Hepatocyte (in vitro differentiated cells): ENCODE measurements around the gene PTPRN2.

Source experiments
- CTCF ChIP-seq: fragments of 200-600 bp; sonication (generic); IDR thresholded peaks from 2 replicates; pipeline ENCODE4 v1.5.1; 2016; ENCODE audit warnings: antibody characterized with exemption, mild to moderate bottlenecking; ENCODE audit not compliant: poor library complexity
- EZH2 ChIP-seq: fragments of 200-600 bp; sonication (generic); IDR thresholded peaks from 2 replicates; pipeline ENCODE4 v1.6.1; 2016; ENCODE audit warnings: antibody characterized with exemption, mild to moderate bottlenecking, borderline replicate concordance

DNA sequence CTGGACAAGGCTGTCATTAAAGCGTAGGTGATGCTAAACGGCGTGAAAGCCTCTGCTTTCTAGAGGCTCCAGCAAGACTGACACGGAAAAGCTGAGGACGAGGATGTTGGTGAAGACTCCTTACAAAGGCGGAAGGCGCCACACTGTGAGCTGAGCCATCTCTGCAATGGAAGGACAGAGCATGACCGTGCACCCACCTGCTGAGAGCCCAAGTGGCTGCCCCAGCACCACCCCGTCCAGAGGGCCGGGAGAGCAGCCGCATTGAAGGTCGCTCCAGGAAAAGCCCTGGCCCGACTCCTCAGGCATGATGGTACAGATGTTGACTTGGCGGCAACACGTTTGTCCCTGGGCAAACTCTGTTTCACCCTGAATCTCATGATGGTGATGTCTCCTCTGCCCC is 758.1 kb downstream of the PTPRN2 start:
- TF ChIP-seq CTCF = no peak
- no peak for TF ChIP-seq EZH2
